A172 (cell line): ENCODE measurements around the gene CDK11A. TPM values are rescaled to one million over a fixed set of nuclear protein-coding genes. Genes with fewer than 3 reads are reported as not detected.
"Not testable (repeated sequence)": the region's sequence is repeated elsewhere in the genome, so short reads cannot be mapped to it uniquely, and the experiment has no call there.

ENCODE experiments used
- DNase-seq: peaks from one replicate; pipeline ENCODE4 v3.0.0-alpha.2; 2015; ENCODE audit warnings: low spot score
- total RNA-seq: library from RNA; depleted of rRNA; stranded (reverse); fragments of >200 nt; shearing (Covaris generic); gene quantifications from 2 replicates; pipeline ENCODE4 v1.2.3, GENCODE V29; 2014; rRNA removed

CDK11A gene
- total RNA-seq, 1 experiment from 2014 or later, result 9.8 TPM

DNA sequence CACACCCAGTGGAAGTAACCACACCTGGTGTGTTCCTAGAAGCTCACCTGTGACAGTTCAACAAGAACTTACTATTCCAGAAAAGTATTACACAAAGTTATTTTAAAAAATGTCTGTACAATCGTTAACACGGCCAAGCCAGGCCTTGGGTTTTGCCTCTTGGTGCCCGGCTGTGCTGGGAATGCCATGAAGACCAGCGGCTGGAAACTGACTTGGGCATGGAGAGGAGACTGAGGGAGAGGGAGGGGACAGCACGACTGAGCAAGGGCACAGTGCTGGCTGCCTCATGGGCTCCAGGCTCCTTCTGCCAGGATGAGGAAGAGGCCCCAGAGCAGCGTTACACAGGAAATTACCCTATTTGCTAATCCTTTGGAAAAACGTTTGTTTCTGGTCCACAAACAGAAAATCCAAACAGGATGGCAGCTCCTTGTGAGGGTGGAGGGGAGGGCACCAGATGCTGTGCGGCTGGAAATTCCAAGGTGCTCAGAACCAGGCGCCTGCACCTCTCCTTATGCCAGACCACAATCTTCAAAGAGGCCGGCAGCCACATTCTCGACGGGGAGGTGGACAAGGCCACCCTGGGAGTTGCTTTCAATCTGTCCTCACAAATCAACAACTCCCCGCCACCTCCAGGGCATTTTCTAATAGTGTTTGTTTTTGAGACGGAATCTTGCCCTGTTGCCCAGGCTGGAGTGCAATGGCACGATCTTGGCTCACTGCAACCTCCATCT, 61.2 kb downstream of the CDK11A start:
- not testable (repeated sequence) for DNase-seq

DNA sequence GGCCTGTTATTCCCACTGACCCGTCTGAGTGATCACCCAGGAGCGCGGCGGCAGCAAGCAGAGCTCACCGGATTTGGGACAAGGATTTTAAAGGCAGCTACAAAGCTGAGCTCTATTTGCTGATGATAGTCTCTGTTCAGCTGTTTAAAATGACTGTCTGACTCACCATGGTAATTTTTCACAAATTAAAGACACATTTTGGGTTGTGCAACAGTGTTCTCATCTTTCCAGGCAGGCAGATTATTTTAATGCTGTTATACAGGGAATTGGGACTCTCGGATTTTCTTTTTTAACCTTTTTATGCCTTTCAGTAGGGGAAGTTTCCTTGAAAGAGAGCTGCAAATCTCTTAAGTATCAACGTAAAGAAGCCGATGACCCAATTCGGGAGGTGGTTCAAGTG, 61.8 kb downstream of the CDK11A start:
- not testable (repeated sequence) for DNase-seq

DNA sequence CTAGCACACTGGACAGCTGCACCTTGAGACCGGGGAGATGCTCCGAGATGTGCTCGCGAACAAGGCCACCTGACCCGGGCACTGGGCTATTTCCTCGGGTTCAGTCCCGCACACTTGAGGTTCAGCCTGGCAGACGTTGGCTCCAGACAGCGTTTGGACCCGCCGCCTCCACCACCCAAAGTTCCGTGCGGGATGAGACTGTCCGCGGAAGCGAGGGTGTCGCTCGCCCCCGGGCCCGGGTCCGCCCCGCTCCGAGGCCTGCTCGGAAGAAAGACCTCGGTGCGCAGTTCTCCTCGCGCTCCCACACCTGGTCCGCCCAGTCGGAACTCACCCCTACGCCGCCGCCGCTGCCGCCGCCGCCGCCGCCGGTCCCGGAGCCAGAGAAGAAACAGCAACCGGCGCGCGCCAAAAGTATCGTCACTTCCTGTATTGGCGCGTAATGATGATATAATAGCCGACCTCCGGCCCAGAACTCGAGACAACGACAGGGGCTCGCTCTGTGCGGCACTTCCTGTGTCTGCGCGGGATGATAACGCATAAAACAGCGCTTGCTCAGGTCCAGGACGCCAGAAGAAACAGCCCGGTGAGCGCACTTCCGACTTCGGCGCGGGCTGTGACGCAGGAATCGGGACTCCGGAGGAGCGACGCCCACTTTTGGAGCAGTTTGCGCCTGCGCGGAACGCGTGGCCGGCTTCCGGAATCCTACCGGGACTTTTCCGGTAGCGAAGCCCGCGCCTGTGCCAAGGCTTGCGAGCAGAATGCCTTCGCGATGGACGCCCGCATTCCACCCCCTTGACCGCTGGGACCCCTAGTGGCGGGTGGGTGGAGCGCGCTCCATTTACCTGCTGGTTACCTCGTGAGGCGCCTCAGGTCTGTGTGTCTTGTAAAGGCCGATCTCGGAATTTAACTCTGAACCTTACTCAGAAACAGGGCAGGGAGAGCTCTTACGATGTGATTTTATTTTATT, 65.3 kb downstream of the CDK11A start, which contains the start of gene CDK11B:
CDK11B (minus strand) TSS at position 422 of the 967 bp plus-strand sequence. CDS start 1,519 bp downstream, outside the sequence.
- peak; percentile 91 for DNase-seq

Other genes with a start within 250 kb of the CDK11A start
- gene ATAD3A, start 212.2 kb downstream of the CDK11A start, total RNA-seq, result 16.4 and 19.2 TPM in 2 replicates
- not detected in 2 replicates for gene TMEM240, start 183.7 kb downstream of the CDK11A start, total RNA-seq
- 49.7 and 56.2 TPM in 2 replicates for gene SSU72, start 149.5 kb downstream of the CDK11A start, total RNA-seq
- gene FNDC10, start 124.2 kb downstream of the CDK11A start, total RNA-seq, result not detected in 2 replicates
- gene MIB2, start 108.9 kb downstream of the CDK11A start, total RNA-seq, result 13.9 and 19.4 TPM in 2 replicates
- gene MMP23B, start 92.2 kb downstream of the CDK11A start, total RNA-seq, result 3.9 TPM in 1 of 2 replicates, not detected in the other
- 9.0 and 9.6 TPM in 2 replicates for gene CDK11B, start 65.4 kb downstream of the CDK11A start, total RNA-seq
- 5.2 and 6.8 TPM in 2 replicates for gene SLC35E2B, start 31.6 kb downstream of the CDK11A start, total RNA-seq
- gene NADK, start 54.1 kb upstream of the CDK11A start, total RNA-seq, result 28.4 and 31.5 TPM in 2 replicates
- gene GNB1, start 166.7 kb upstream of the CDK11A start, total RNA-seq, result 39.2 and 44.0 TPM in 2 replicates
- not detected in 2 replicates for gene CALML6, start 190.9 kb upstream of the CDK11A start, total RNA-seq
- gene TMEM52, start 194.9 kb upstream of the CDK11A start, total RNA-seq, result not detected in 2 replicates